Middle frontal gyrus (tissue), 1 donor: ENCODE results near the gene CCDC30.
"Not testable (repeated sequence)": the region's sequence is repeated elsewhere in the genome, so short reads cannot be mapped to it uniquely, and the experiment has no call there.

Experiments
- DNase-seq: peaks from one replicate; pipeline ENCODE4 v3.0.0-alpha.2; 2015; ENCODE audit warnings: low spot score; ENCODE audit errors: extremely low spot score

The CCDC30 gene

GRCh38 chr1:42524330-42524729 is 61.2 kb downstream of the CCDC30 start:
- no peak for DNase-seq

GRCh38 chr1:42529724-42530181 is 66.7 kb downstream of the CCDC30 start:
- no peak for DNase-seq

GRCh38 chr1:42531043-42531442 is 68.0 kb downstream of the CCDC30 start:
- DNase-seq, result no peak

- no peak for DNase-seq
Observed at GRCh38 chr1:42533101-42533863, 70.2 kb downstream of the CCDC30 start.

- no peak for DNase-seq
Observed at GRCh38 chr1:42541104-42541503, 78.0 kb downstream of the CCDC30 start.

- no peak for DNase-seq
Observed at GRCh38 chr1:42551180-42551579, 88.1 kb downstream of the CCDC30 start.

- DNase-seq, result no peak
Observed at GRCh38 chr1:42551590-42551989, 88.5 kb downstream of the CCDC30 start.

GRCh38 chr1:42552636-42553035 is 89.5 kb downstream of the CCDC30 start:
- no peak for DNase-seq

- DNase-seq, result no peak
Observed at GRCh38 chr1:42557230-42557851, 94.3 kb downstream of the CCDC30 start.

GRCh38 chr1:42567038-42567437 is 104.0 kb downstream of the CCDC30 start:
- no peak for DNase-seq

GRCh38 chr1:42576935-42577334 is 113.8 kb downstream of the CCDC30 start:
- DNase-seq, result no peak

- no peak for DNase-seq
Observed at GRCh38 chr1:42586016-42586415, 122.9 kb downstream of the CCDC30 start.

- no peak for DNase-seq
Observed at GRCh38 chr1:42587753-42588152, 124.7 kb downstream of the CCDC30 start.

GRCh38 chr1:42592811-42593210 is 129.7 kb downstream of the CCDC30 start:
- no peak for DNase-seq

- no peak for DNase-seq
Observed at GRCh38 chr1:42593486-42594100, 130.5 kb downstream of the CCDC30 start.

GRCh38 chr1:42601472-42601871 is 138.4 kb downstream of the CCDC30 start:
- no peak for DNase-seq

- DNase-seq, result no peak
Observed at GRCh38 chr1:42613803-42614131, 150.7 kb downstream of the CCDC30 start.

GRCh38 chr1:42618866-42619265 is 155.8 kb downstream of the CCDC30 start:
- DNase-seq, result no peak

GRCh38 chr1:42620307-42620706 is 157.2 kb downstream of the CCDC30 start:
- DNase-seq, result no peak

- not testable (repeated sequence) for DNase-seq
Observed at GRCh38 chr1:42621180-42621579, 158.1 kb downstream of the CCDC30 start.

GRCh38 chr1:42627205-42627604 is 164.1 kb downstream of the CCDC30 start:
- DNase-seq, result not testable (repeated sequence)

GRCh38 chr1:42639116-42639515 is 176.0 kb downstream of the CCDC30 start:
- DNase-seq, result no peak

- no peak for DNase-seq
Observed at GRCh38 chr1:42646056-42646455, 183.0 kb downstream of the CCDC30 start.
